ENCODE data around the gene CAPN5. TPM values are rescaled to one million over a fixed set of nuclear protein-coding genes. Genes with fewer than 3 reads are reported as not detected.

The CAPN5 gene
- total and polyA plus RNA-seq, 10 of the 15 experiments (the other 5 are each of a cell fraction or from before 2014, with no cell fraction given) = 0.02 to 0.33 (median 0.07) TPM; not detected in 3

DNA sequence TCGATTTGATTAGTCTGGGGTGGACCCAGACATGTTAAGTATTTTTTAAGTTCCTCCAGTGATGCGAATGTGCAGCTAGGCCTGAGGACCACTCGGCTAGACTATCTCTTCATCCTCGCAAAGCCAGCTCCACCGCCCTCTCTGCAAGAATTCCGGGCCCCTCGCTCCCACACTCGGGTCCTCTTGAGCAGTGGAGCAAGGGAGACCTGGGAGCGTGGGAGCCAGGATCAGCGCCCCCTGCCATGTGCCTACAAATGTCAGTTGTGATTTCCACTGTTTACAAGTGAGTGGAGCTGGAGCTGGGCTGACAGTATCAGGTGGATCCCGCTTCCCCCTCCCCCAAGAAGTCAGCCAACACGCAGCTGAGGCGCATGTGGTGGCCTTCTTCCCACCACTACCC is 25.9 kb upstream of the CAPN5 start:
- no peak overlapping the region for H2AFZ ChIP-seq (ENCODE audit: control insufficient read depth, low read depth, low read length)
- FAIRE-seq = no peak
- in situ Hi-C loops (cut with MboI) = no loop called here
- ATAC-seq = no peak
- ChIA-PET RAD21 (ENCODE audit: unreplicated experiment) (interaction anchor here (0.8 to 1.1 kb wide), 2 partner anchors 50 to 121 kb away, joined by 3 read pairs; no protein-coding TSS in a partner anchor), CTCF (interaction anchor here (1.5 to 4.5 kb wide), 2 partner anchors 51 to 121 kb away, joined by 6 to 31 read pairs; no protein-coding TSS in a partner anchor), SMC1A (ENCODE audit: uncharacterized antibody, unreplicated experiment) (no interaction called here), POLR2A (no interaction called here)
- TF ChIP-seq ZNF622 (IDR thresholded peaks at IDR 0.05) = no peak
- TF ChIP-seq ASH2L (IDR thresholded peaks at IDR 0.05; ENCODE audit: borderline replicate concordance, low read depth) = no peak
- no peak for TF ChIP-seq SIX5 (IDR thresholded peaks at IDR 0.05; ENCODE audit: low read depth, low read length, severe bottlenecking)
- TF ChIP-seq CREB1 (IDR thresholded peaks at IDR 0.05; ENCODE audit: low read depth) = no peak
- no peak for TF ChIP-seq NR2C1 (IDR thresholded peaks at IDR 0.05)
- no peak for TF ChIP-seq CBX5 (IDR thresholded peaks at IDR 0.05; ENCODE audit: low read depth)
- no peak for TF ChIP-seq ESRRA (IDR thresholded peaks at IDR 0.05; ENCODE audit: low read length)
- TF ChIP-seq SMC3 (IDR thresholded peaks at IDR 0.05; ENCODE audit: borderline replicate concordance, low read length) = no peak
- no peak for TF ChIP-seq NFIC (IDR thresholded peaks at IDR 0.05; ENCODE audit: low read depth, low read length)
- TF ChIP-seq RCOR1 (conservative IDR thresholded peaks at IDR 0.05; ENCODE audit: low read depth, low read length) = no peak
- no peaks in the 10 kb centered on the region for H4K20me1 ChIP-seq (ENCODE audit: control insufficient read depth, insufficient read depth)
- H3K27ac ChIP-seq (ENCODE audit: control insufficient read depth, insufficient read depth) = no peak overlapping the region
- intact Hi-C loops (cut with micrococcal nuclease; ENCODE audit: unreplicated experiment) = loop anchor here (10.0 kb wide), 1 partner anchor 306 kb away; no protein-coding TSS in a partner anchor
- 73% methylated on average over 13 of the region's 13 CpGs for WGBS (ENCODE audit: insufficient coverage, insufficient replicate concordance, low lambda C conversion rate, missing lambda C conversion rate)
- H3K79me2 ChIP-seq (ENCODE audit: control insufficient read depth, insufficient read depth, low read length) = no peaks in the 10 kb centered on the region
- no peak overlapping the region for H3K9ac ChIP-seq (ENCODE audit: control insufficient read depth, insufficient read depth, low read length)
- peaks cover 6% of the 10 kb centered on the region for H3K4me1 ChIP-seq (ENCODE audit: control insufficient read depth, insufficient read depth, low read length)
- no TSS peak for BruUV-seq (replicated peaks)
- no peak overlapping the region for H3K4me2 ChIP-seq (ENCODE audit: control insufficient read depth, insufficient read depth)
- H3K36me3 ChIP-seq (ENCODE audit: control insufficient read depth in 2 of 2, insufficient read depth in 2 of 2, low read length in 1 of 2) = no peaks in the 10 kb centered on the region
- H3K9me3 ChIP-seq (replicated peaks; ENCODE audit: control insufficient read depth, insufficient read depth, low read length) = no peaks in the 10 kb centered on the region; the same call in 2 of the 3 replicates
- H3K4me3 ChIP-seq = no peak overlapping the region
- H3K27me3 ChIP-seq (replicated peaks in 1 of 2; ENCODE audit: control insufficient read depth in 2 of 2, insufficient read depth in 2 of 2, low read length in 1 of 2) = peaks cover 1 to 4% of the 10 kb centered on the region in 2 experiments; a peak in 3 of 4 replicates
- DNase-seq (ENCODE audit: low read depth, low spot score) = no peak
